GF-D8 (cell line): ENCODE measurements around the gene PISD.

Experiments
- DNase-seq: peaks from one replicate; lab custom pipeline; 2025; lab: John Stamatoyannopoulos, UW

PISD gene

GRCh38 chr22:31572939-31573338 is 89.1 kb downstream of the PISD start:
- no peak for DNase-seq

GRCh38 chr22:31569126-31569525 is 92.9 kb downstream of the PISD start:
- DNase-seq, result peak; percentile 3
